HuH-7 (cell line): ENCODE measurements around the gene CATSPER3.
A peak's percentile ranks its signal among the peaks of the same experiment; 100 is the strongest.

Experiments used
- DNase-seq: peaks from one replicate; pipeline ENCODE4 v3.0.0; 2011; ENCODE audit warnings: low spot score

The CATSPER3 gene

GRCh38 chr5:135030123-135030955 is 62.6 kb downstream of the CATSPER3 start:
- no peak for DNase-seq

GRCh38 chr5:135030956-135031812 is 63.5 kb downstream of the CATSPER3 start:
- no peak for DNase-seq

GRCh38 chr5:135031813-135032694 is 64.3 kb downstream of the CATSPER3 start:
- DNase-seq, result no peak

GRCh38 chr5:135032695-135032998 is 64.9 kb downstream of the CATSPER3 start:
- DNase-seq, result no peak

GRCh38 chr5:135032999-135033861 is 65.5 kb downstream of the CATSPER3 start:
- peak; percentile 49 for DNase-seq

GRCh38 chr5:135033901-135034235 is 66.2 kb downstream of the CATSPER3 start, which contains the start of gene PITX1:
TSS of gene PITX1 (minus strand) at chr5:135034228. CDS start at chr5:135033881, 347 bp downstream.
- no peak for DNase-seq

GRCh38 chr5:135034236-135034962 is 66.7 kb downstream of the CATSPER3 start:
- DNase-seq, result peak; percentile 81

GRCh38 chr5:135034963-135035677 is 67.4 kb downstream of the CATSPER3 start:
- DNase-seq, result peak; percentile 49

- no peak for DNase-seq
Observed at GRCh38 chr5:135035678-135036030, 67.9 kb downstream of the CATSPER3 start.

- DNase-seq, result no peak
Observed at GRCh38 chr5:135036405-135036804, 68.7 kb downstream of the CATSPER3 start.

- DNase-seq, result no peak
Observed at GRCh38 chr5:135037519-135038204, 70.0 kb downstream of the CATSPER3 start.

GRCh38 chr5:135038205-135038812 is 70.6 kb downstream of the CATSPER3 start:
- DNase-seq, result no peak

GRCh38 chr5:135038813-135039270 is 71.1 kb downstream of the CATSPER3 start:
- DNase-seq, result no peak

- DNase-seq, result peak; percentile 64
Observed at GRCh38 chr5:135039271-135040033, 71.7 kb downstream of the CATSPER3 start.

GRCh38 chr5:135040034-135040332 is 72.3 kb downstream of the CATSPER3 start:
- DNase-seq, result no peak

GRCh38 chr5:135040333-135041144 is 72.8 kb downstream of the CATSPER3 start:
- no peak for DNase-seq

- no peak for DNase-seq
Observed at GRCh38 chr5:135041145-135041587, 73.5 kb downstream of the CATSPER3 start.
